BLaER1 (cell line): ENCODE measurements around the gene NR2F2.

Experiments
- H3K27ac ChIP-seq: shearing (Covaris generic); formaldehyde crosslinking; 2 replicates; pipeline ENCODE4 v1.8.1; 2022
- H3K27me3 ChIP-seq: shearing (Covaris generic); formaldehyde crosslinking; 2 replicates; pipeline ENCODE4 v1.8.1; 2022
- H3K36me3 ChIP-seq: shearing (Covaris generic); formaldehyde crosslinking; 2 replicates; pipeline ENCODE4 v1.8.1; 2022
- H3K4me1 ChIP-seq: shearing (Covaris generic); formaldehyde crosslinking; 2 replicates; pipeline ENCODE4 v1.8.1; 2022
- H3K4me2 ChIP-seq: shearing (Covaris generic); formaldehyde crosslinking; 2 replicates; pipeline ENCODE4 v1.8.1; 2022
- H3K4me3 ChIP-seq: shearing (Covaris generic); formaldehyde crosslinking; 2 replicates; pipeline ENCODE4 v1.8.1; 2022
- H3K9ac ChIP-seq: shearing (Covaris generic); formaldehyde crosslinking; 2 replicates; pipeline ENCODE4 v1.8.1; 2022
- H3K9me3 ChIP-seq: shearing (Covaris generic); formaldehyde crosslinking; 2 replicates; pipeline ENCODE4 v1.8.1; 2022
- H4K20me1 ChIP-seq: shearing (Covaris generic); formaldehyde crosslinking; 2 replicates; pipeline ENCODE4 v1.8.1; 2022
- Cebpa-rat ChIP-seq: shearing (Covaris generic); IDR thresholded peaks from 2 replicates; pipeline ENCODE4 v1.8.1; 2022

Gene NR2F2

DNA sequence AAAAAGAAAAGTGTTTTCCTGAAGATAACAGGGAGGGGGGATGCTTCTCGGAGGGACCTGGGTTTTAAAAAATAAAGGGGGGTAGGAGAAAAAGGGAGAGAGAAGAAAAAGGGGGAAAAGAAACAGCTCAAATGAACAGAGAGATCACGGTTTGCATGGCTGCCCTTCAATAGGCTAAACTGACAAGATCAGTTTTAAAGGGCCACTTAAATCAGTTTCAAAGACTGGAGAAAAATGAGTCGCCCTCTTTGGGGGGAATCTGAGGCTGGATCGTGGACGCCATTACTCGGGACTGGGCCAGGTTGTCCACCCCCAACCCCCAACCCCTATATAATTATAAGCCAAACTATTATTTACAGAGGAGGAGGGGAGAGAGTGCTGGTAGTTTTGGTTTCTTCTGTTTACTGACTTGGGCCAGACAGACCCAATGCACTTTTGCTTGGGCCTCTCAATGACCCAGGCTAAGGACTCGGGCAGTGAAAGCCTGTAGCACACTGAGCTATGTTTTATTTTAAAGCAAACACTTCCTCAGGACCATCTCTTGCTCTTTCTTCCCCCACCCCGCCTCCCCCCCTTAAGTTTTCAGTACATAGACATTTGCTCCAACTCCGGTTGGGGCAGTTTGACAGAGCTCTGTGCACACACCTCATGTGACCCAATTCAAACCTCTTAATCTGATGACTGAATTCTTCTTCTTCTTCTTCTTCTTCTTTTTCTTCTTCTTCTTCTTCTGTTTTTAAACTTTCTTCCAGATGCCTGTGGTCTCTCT lies 6.3 kb downstream of the NR2F2 start:
- no peak overlapping the region for H3K4me3 ChIP-seq
- no peak for TF ChIP-seq Cebpa-rat
- peaks cover 27% of the 10 kb centered on the region for H3K9me3 ChIP-seq
- H3K4me2 ChIP-seq: no peak overlapping the region
- no peaks in the 10 kb centered on the region for H3K36me3 ChIP-seq
- H3K27me3 ChIP-seq: peaks cover 99% of the 10 kb centered on the region
- peaks cover 71% of the 10 kb centered on the region for H4K20me1 ChIP-seq
- H3K9ac ChIP-seq: no peak overlapping the region
- H3K4me1 ChIP-seq: no peaks in the 10 kb centered on the region
- no peak overlapping the region for H3K27ac ChIP-seq

DNA sequence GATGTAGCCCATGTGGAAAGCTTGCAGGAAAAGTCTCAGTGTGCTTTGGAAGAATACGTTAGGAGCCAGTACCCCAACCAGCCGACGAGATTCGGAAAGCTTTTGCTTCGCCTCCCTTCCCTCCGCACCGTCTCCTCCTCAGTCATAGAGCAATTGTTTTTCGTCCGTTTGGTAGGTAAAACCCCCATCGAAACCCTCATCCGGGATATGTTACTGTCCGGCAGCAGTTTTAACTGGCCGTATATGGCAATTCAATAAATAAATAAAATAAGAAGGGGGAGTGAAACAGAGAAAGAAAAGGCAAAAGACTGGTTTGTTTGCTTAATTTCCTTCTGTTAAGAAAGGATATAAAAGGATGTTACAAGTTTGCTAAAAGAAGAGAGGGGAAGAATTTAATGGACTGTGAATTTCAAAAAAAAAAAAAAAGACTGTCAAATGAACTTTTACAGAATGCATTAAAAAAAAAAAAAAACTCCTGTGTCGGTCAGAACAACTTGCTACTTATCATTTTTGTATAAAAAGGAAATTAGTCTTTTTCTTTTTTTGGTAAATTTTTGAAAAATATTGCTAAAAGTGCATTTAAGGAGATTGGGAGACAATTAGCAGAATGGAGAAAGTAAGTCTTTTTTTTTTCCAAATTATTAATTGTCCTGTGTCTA lies 7.0 kb downstream of the NR2F2 start:
- no peaks in the 10 kb centered on the region for H3K4me1 ChIP-seq
- H3K9ac ChIP-seq: no peak overlapping the region
- peaks cover 100% of the 10 kb centered on the region for H3K27me3 ChIP-seq
- no peaks in the 10 kb centered on the region for H3K36me3 ChIP-seq
- H3K9me3 ChIP-seq: peaks cover 20% of the 10 kb centered on the region
- no peak for TF ChIP-seq Cebpa-rat
- peaks cover 78% of the 10 kb centered on the region for H4K20me1 ChIP-seq
- H3K4me3 ChIP-seq: no peak overlapping the region
- no peak overlapping the region for H3K4me2 ChIP-seq
- H3K27ac ChIP-seq: no peak overlapping the region

DNA sequence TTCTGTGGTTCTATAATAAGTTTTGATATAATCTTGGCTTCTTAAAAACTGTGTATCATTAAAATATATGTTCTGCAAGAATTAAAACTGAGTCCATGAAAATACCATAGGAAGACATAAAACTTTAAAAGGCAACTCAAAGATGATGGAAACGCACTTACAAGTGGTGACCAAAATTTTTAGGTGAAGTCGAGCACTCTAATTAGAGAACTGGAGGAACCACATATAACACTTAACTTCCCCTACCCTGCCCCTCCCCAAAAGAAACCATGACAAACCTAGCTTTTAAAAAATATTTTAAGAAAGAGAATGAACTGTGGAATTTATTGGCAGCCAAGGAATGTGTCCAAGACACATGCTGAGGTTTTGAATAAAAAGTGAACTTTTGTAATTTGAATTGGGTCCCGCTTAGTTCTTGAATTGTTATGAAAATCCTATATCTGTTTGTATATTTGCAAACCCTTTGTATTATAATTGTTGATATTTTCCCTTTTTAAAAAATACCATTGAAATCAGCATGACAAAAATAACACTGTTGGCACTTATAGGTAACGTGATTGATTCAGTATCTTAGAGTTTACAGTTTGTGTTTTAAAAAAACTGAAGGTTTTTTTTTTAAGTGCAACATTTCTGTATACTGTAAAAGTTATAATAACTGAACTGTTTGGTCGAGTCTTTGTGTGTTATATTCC lies 7.7 kb downstream of the NR2F2 start:
- peaks cover 85% of the 10 kb centered on the region for H4K20me1 ChIP-seq
- no peaks in the 10 kb centered on the region for H3K4me1 ChIP-seq
- H3K36me3 ChIP-seq: no peaks in the 10 kb centered on the region
- no peak for TF ChIP-seq Cebpa-rat
- no peak overlapping the region for H3K4me3 ChIP-seq
- H3K9me3 ChIP-seq: peaks cover 14% of the 10 kb centered on the region
- no peak overlapping the region for H3K9ac ChIP-seq
- peaks cover 100% of the 10 kb centered on the region for H3K27me3 ChIP-seq
- no peak overlapping the region for H3K27ac ChIP-seq
- no peak overlapping the region for H3K4me2 ChIP-seq

DNA sequence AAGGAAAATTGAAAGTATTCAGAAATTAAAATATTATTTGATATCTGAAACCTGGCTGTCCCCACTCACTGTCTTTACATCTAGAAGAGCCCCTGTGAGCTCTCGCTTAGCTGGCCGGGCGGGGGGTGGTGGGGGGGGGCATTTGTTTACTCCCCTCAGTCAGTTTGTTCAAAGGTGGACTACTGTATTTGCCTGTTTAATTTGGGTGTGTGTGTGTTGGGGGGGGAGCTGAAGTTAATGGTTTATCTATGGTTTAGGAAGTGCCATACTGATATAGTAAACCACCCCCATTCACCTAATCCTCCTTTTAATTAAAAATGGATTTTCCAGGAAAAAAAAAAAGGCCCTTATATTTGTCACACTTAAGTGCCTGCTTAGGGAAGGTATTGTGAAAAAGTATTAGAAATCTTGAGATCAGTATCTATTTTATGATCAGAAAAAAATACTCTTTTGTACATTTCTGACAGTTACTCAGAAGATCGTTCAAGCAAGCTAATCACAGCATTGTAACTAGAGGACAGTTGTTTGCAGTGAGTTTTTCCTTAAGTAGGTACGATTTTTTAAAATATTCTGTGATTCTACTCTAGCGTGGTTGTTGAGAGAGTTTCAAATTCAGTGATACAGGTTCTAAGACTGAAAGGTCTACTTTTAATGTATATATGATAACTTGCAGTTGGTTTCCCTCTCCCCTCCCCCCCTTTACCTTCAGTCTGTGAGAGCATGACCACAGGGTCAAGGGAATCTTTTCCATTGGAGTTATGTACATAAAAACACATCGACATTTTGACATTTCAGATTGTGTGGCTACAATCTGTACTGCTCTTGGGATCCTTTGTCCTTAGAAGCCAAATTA lies 8.5 kb downstream of the NR2F2 start:
- Histone ChIP-seq H3K9me3 (peaks cover 6% of the 10 kb centered on the region), H3K27ac (no peak overlapping the region), H3K4me1 (no peaks in the 10 kb centered on the region), H4K20me1 (peaks cover 93% of the 10 kb centered on the region), H3K4me2 (no peak overlapping the region), H3K9ac (no peak overlapping the region), H3K4me3 (no peak overlapping the region), H3K27me3 (peaks cover 100% of the 10 kb centered on the region), H3K36me3 (no peaks in the 10 kb centered on the region)
- no peak for TF ChIP-seq Cebpa-rat

DNA sequence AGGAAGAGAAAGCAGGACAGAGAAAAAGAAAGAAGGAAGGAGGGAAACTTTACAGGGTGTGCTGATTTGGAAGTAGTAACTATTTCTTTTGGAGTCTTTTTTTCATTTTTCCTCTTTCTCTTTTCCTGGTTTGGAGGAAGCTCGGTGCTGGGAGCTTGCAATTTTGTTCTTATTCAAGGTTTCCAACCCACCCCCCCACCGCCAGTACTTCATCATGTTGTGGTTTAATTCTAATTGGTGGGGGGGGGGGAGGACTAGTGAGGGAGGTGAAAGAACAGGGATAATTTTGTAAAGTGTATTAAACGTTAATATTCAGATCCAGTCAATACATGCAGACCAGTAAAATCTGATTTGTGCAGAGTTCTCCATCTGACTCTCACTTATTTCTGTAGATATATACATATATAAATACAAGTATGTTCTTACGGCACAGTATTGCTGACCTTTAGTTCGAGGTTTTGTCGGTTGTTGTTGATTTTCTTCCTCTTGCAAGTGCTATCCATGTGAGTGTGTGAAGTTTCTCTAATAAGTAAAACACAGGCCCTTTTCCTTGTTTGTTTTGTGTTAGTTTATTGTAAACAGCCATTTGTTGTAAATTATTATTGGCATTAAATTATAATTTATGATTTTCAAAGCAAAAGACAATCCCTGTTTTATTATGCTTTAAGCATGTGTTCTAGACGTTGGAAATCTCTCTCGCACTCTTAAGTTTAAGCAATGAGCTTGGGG lies 9.3 kb downstream of the NR2F2 start:
- H3K36me3 ChIP-seq: no peaks in the 10 kb centered on the region
- H4K20me1 ChIP-seq: peaks cover 98% of the 10 kb centered on the region
- no peaks in the 10 kb centered on the region for H3K4me1 ChIP-seq
- H3K9me3 ChIP-seq: no peaks in the 10 kb centered on the region
- no peak overlapping the region for H3K27ac ChIP-seq
- no peak for TF ChIP-seq Cebpa-rat
- peaks cover 100% of the 10 kb centered on the region for H3K27me3 ChIP-seq
- no peak overlapping the region for H3K4me3 ChIP-seq
- H3K4me2 ChIP-seq: no peak overlapping the region
- H3K9ac ChIP-seq: no peak overlapping the region

DNA sequence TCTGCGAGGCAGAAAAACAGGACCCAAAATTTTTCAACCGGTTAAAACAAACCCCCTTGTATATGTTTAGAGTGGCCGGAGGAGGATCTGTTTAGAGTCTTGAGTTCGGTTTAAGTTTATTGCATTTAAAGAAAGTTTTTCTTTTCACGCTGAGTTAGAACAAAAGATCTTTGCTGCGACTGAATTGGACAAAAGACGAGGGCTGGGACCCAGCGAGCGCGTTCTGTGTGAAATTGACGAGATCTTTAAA lies 9.8 kb downstream of the NR2F2 start:
- Histone ChIP-seq H3K4me3 (no peak overlapping the region), H3K36me3 (no peaks in the 10 kb centered on the region), H3K27me3 (peaks cover 100% of the 10 kb centered on the region), H3K4me2 (no peak overlapping the region), H3K4me1 (no peaks in the 10 kb centered on the region), H4K20me1 (peaks cover 98% of the 10 kb centered on the region), H3K27ac (no peak overlapping the region), H3K9me3 (no peaks in the 10 kb centered on the region), H3K9ac (no peak overlapping the region)
- no peak for TF ChIP-seq Cebpa-rat

DNA sequence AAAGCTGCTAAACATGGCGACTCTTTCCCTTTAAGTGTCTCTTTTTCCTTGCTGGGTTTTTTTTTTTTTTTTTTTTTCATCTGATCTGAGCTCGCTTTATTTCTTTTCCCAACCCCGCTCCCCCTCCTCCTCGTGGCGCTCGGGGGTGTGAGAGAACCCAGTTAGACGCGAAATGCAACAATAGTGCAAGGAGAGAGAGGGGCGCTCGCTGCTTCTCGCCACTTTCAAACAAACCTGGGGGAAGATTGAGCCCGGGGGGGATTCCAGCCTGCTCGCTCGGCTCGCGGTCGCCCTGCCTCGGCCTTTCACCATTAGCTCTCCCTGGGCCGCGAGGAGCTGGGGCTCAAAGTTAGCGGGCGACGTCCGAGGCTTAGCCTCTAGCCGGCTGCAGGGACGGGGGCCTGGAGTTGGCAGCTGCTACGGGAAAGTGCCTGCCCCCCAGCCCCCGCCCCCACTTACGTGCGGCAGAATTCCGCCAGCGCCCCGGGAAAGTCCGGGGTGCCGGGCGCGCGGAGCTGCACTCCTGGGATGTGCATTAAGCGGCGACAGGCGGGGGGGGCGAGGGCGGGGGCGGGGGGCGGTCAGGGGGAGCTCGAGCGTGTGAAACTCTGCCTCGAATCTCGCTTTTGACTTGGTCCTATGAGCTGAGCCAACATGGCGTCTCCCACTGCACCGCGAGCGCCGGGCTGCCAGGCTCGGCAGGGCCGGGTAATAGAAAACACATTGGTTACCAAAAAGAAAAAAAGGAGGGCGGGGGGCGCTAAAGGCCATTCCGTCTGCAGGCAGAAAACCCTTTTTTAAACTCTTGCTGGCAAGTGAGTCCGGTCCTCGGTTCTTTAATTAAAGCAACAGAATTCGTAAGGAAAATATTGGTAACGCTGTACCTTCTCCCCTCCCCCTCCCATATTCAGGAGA lies 10.4 kb downstream of the NR2F2 start:
- no peak overlapping the region for H3K4me3 ChIP-seq
- H3K27ac ChIP-seq: no peak overlapping the region
- no peak for TF ChIP-seq Cebpa-rat
- H4K20me1 ChIP-seq: peaks cover 97% of the 10 kb centered on the region
- H3K36me3 ChIP-seq: no peaks in the 10 kb centered on the region
- H3K9ac ChIP-seq: no peak overlapping the region
- H3K4me1 ChIP-seq: no peaks in the 10 kb centered on the region; the same call in 1 of the 2 replicates
- H3K9me3 ChIP-seq: no peaks in the 10 kb centered on the region
- no peak overlapping the region for H3K4me2 ChIP-seq
- peaks cover 100% of the 10 kb centered on the region for H3K27me3 ChIP-seq

DNA sequence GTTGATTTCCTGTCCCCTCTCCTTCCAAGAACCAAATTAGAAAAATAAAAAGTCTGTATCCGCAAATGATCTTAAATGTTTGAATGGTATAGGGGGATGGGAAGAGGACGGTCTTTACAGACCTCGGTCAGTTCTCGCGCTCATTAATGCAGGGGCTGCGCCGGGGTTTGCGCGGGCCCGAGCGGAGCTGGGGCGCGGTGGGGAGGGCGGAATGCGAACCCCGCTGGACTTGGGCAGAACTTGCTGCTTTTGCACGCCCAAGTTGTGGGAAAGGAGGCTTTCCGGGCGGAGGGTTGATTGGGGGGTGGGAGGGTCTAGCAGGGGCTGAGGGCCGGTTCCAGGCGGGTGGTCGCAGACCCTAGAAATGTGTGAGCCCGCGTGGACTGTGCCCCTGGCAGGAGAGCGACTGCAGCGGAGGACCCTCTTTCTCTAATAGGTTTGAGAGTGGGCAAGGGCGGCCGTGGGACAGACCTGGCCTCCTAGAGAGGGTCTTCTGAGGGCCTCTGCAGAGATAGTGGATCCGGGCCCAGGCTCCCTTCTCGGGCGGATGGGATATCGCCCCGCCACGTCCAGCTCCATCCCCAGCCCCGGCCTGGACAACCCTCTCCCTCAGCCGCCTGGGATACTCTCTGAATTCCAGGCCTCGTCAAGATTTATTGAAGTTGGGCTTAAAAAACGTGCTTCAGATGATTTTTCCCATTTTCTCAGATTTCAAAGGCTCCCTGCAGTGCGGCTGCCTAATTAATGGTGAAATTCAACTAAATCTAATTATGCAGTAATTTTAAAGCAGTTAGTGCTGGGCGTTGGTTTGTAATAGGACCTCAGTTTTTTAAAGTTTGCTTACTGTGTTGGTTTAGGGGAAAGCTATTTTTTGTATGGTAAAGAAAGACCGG lies 11.3 kb downstream of the NR2F2 start:
- H3K4me1 ChIP-seq: no peaks in the 10 kb centered on the region; the same call in 1 of the 2 replicates
- no peak for TF ChIP-seq Cebpa-rat
- no peak overlapping the region for H3K9ac ChIP-seq
- no peak overlapping the region for H3K4me2 ChIP-seq
- H3K27me3 ChIP-seq: peaks cover 100% of the 10 kb centered on the region
- H3K4me3 ChIP-seq: no peak overlapping the region
- no peaks in the 10 kb centered on the region for H3K9me3 ChIP-seq
- H3K36me3 ChIP-seq: no peaks in the 10 kb centered on the region
- H4K20me1 ChIP-seq: peaks cover 97% of the 10 kb centered on the region
- H3K27ac ChIP-seq: no peak overlapping the region
